Measurements from ENCODE around the gene STK32B.

GRCh38 chr4:5078009-5078408 lies 26.7 kb downstream of the STK32B start:
- no peak for TF ChIP-seq CTCF (conservative IDR thresholded peaks at IDR 0.05; ENCODE audit: low read depth in 2 of 2)
- no peak for TF ChIP-seq EZH2 (IDR thresholded peaks at IDR 0.05; ENCODE audit: low read depth, unreplicated experiment)
- TF ChIP-seq EZH2phosphoT487 (IDR thresholded peaks at IDR 0.05; ENCODE audit: unreplicated experiment) = no peak
